Natural killer cell (primary cell): ENCODE results near the gene KICS2. TPM values are rescaled to one million over a fixed set of nuclear protein-coding genes. Genes with fewer than 3 reads are reported as not detected.

Experiments used
- ATAC-seq, 3 donors: fragments of 150-1000 bp in 2 of 3; fragments of 200-7000 bp in 1 of 3; cut with Tn5 transposase; 1 replicate in 1 of 3; 2 replicates in 2 of 3; pipeline ENCODE4 v1.10.0; 2021; ENCODE audit warnings: mild to moderate bottlenecking in 2 of 3, moderate library complexity in 2 of 3
- DNase-seq, 2 donors: peaks; one replicate each; pipeline versions ENCODE4 v3.0.0 to v3.0.0-alpha.2; 2013 to 2021; ENCODE audit warnings: mixed read lengths in 1 of 2
- H3K27ac ChIP-seq: one replicate; pipeline ENCODE4 v1.5.1; 2013; ENCODE audit warnings: mild to moderate bottlenecking, low read length
- H3K27me3 ChIP-seq: one replicate; pipeline ENCODE4 v1.6.1; 2013; ENCODE audit warnings: low read length; ENCODE audit not compliant: control insufficient read depth, insufficient read depth
- H3K36me3 ChIP-seq: one replicate; pipeline ENCODE4 v1.6.1; 2013; ENCODE audit warnings: low read length; ENCODE audit not compliant: control insufficient read depth, insufficient read depth
- H3K4me1 ChIP-seq: one replicate; pipeline ENCODE4 v1.6.1; 2013; ENCODE audit warnings: low read length; ENCODE audit not compliant: control insufficient read depth, insufficient read depth
- H3K4me3 ChIP-seq: one replicate; pipeline ENCODE4 v1.5.1; 2013; ENCODE audit warnings: low read length
- H3K9me3 ChIP-seq: one replicate; pipeline ENCODE4 v1.6.1; 2013; ENCODE audit warnings: low read length; ENCODE audit not compliant: control insufficient read depth, insufficient read depth
- H3K27ac Mint-ChIP-seq, 2 donors: one replicate each; pipeline ENCODE4 v1.8.0; 2022; ENCODE audit warnings: mild to moderate bottlenecking in 2 of 2, mixed read lengths in 2 of 2, moderate library complexity in 1 of 2
- H3K27me3 Mint-ChIP-seq, 2 donors: one replicate each; pipeline ENCODE4 v1.8.0; 2022; ENCODE audit warnings: low read depth in 2 of 2, mixed read lengths in 2 of 2
- H3K36me3 Mint-ChIP-seq: one replicate; pipeline ENCODE4 v1.8.0; 2022; ENCODE audit warnings: mixed read lengths
- H3K4me1 Mint-ChIP-seq, 2 donors: one replicate each; pipeline ENCODE4 v1.8.0; 2022; ENCODE audit warnings: mixed read lengths in 2 of 2
- H3K4me3 Mint-ChIP-seq: one replicate; pipeline ENCODE4 v1.8.0; 2022; ENCODE audit warnings: mild to moderate bottlenecking, moderate library complexity, mixed read lengths
- H3K9me3 Mint-ChIP-seq, 2 donors: one replicate each; pipeline ENCODE4 v1.8.0; 2022; ENCODE audit warnings: mixed read lengths in 2 of 2
- CTCF ChIP-seq: fragments of 200-600 bp; IDR thresholded peaks from one replicate; pipeline ENCODE4 v1.8.0; 2022; ENCODE audit warnings: antibody characterized with exemption
- WGBS: methylation state at CpG from one replicate; pipeline ENCODE4 v1.1.7; 2013; ENCODE audit warnings: missing lambda C conversion rate; ENCODE audit not compliant: insufficient coverage; 5-methylcytosine and 5-hydroxymethylcytosine counted together
- intact Hi-C: fragments of 100-400 bp; cut with micrococcal nuclease; formaldehyde crosslinking; loops from one replicate; pipeline ENCODE4 v1.14.2; 2022
- total RNA-seq, 4 donors: library from RNA; stranded (reverse); fragments of 120-200 nt in 1 of 4; gene quantifications; one replicate each; pipeline versions ENCODE4 v1.2.3 to v1.2.4, GENCODE V29; 2013 to 2022

The KICS2 gene
- total RNA-seq, 3 donors from 2014 or later (not counting 1 experiment from before 2014, with no cell fraction given) = 14.7 to 19.5 (median 15.6) TPM

DNA sequence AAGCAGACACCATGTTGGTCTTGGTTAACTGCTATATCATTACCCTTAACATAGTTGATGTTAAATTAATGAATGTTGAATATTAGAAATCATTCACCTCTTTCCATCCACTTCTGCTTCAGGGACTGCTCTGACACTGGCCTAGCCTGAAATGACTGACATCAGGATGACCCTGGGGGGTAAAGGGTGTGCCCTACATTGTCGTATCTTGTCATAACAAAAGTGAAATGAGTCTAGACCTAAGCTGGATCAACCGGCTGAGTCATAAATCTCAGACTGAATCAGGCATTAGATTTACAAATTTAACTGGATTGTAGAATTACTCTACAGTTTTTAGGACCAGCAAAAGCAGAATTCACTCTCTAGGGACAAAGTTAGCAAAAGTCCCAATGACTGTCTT lies 35.3 kb downstream of the KICS2 start:
- no peak overlapping the region for H3K27ac ChIP-seq
- Mint-ChIP-seq H3K27ac (no peak overlapping the region), H3K4me1 (no peaks in the 10 kb centered on the region), H3K36me3 (no peaks in the 10 kb centered on the region), H3K9me3 (no peaks in the 10 kb centered on the region), H3K4me3 (no peak overlapping the region), H3K27me3 (no peaks in the 10 kb centered on the region)
- no peaks in the 10 kb centered on the region for H3K36me3 ChIP-seq
- WGBS = 69% methylated on average over 2 of the region's 2 CpGs
- ATAC-seq = no peak
- TF ChIP-seq CTCF = no peak
- no peak for DNase-seq
- no peaks in the 10 kb centered on the region for H3K4me1 ChIP-seq
- no peaks in the 10 kb centered on the region for H3K9me3 ChIP-seq
- H3K4me3 ChIP-seq = no peak overlapping the region
- H3K27me3 ChIP-seq = no peaks in the 10 kb centered on the region
- intact Hi-C loops = no loop called here

GRCh38 chr12:64184216-64184615 lies 37.9 kb downstream of the KICS2 start:
- H3K27me3 Mint-ChIP-seq = no peaks in the 10 kb centered on the region
- H3K4me3 Mint-ChIP-seq = no peak overlapping the region
- Histone ChIP-seq H3K4me1 (no peaks in the 10 kb centered on the region), H3K27ac (no peak overlapping the region), H3K36me3 (no peaks in the 10 kb centered on the region), H3K9me3 (no peaks in the 10 kb centered on the region), H3K4me3 (no peak overlapping the region), H3K27me3 (no peaks in the 10 kb centered on the region)
- TF ChIP-seq CTCF = no peak
- H3K4me1 Mint-ChIP-seq = no peaks in the 10 kb centered on the region
- WGBS = 95% methylated on average over 1 of the region's 1 CpG
- no peaks in the 10 kb centered on the region for H3K36me3 Mint-ChIP-seq
- intact Hi-C loops = no loop called here
- no peak overlapping the region for H3K27ac Mint-ChIP-seq
- ATAC-seq (no peak), DNase-seq (no peak)
- H3K9me3 Mint-ChIP-seq = no peaks in the 10 kb centered on the region

DNA sequence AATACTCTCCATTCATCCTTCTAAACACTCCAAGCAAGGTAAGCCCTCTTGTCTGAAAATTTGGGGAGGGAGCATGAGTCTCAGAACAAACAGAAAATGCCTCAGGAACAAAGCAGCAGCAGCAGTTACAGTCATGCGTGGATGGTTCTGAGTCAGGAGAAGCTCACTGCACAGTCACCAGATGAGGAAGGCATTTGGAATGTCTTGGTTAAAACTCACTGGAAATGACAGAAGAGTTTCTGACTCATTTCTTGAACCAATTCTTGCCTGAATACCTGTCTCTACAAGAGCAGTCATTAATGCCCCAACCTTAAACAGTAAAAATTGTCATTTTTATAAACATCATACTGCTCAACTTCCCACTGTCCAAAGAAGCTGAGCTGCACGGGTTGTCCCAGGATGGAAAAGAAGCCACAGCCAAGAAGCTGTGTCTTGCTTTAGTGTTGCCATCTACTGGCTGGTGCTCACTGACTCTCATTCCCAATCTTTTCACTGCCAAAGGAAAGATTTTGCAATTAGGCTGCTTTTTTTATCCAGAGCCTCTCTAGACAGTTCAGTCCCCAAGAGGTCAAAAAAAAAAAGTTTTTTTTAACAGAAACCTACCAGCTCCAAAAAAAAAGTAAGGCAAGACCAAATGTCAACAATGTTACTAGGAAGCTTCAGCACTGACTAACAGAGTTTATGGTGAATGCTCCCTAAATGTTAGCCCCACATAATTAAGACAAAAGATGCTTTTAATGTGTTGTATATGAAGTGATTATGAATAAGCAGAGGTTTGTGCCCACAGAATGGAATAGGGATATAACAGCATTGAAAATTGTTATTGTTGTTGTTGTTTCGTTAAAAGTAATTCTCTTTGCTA lies 40.4 kb downstream of the KICS2 start:
- peaks cover 0 to 2% of the 10 kb centered on the region in 2 donors for H3K27me3 Mint-ChIP-seq
- H3K27ac Mint-ChIP-seq = no peak overlapping the region
- no peaks in the 10 kb centered on the region for H3K36me3 Mint-ChIP-seq
- H3K4me1 Mint-ChIP-seq = no peaks in the 10 kb centered on the region
- Histone ChIP-seq H3K4me1 (no peaks in the 10 kb centered on the region), H3K36me3 (no peaks in the 10 kb centered on the region), H3K4me3 (no peak overlapping the region), H3K27ac (no peak overlapping the region), H3K27me3 (no peaks in the 10 kb centered on the region), H3K9me3 (no peaks in the 10 kb centered on the region)
- no peak for TF ChIP-seq CTCF
- WGBS = 58% methylated on average over 3 of the region's 3 CpGs
- ATAC-seq (no peak), DNase-seq (no peak)
- H3K4me3 Mint-ChIP-seq = no peak overlapping the region
- intact Hi-C loops = no loop called here
- no peaks in the 10 kb centered on the region for H3K9me3 Mint-ChIP-seq

GRCh38 chr12:64180951-64181350 lies 41.1 kb downstream of the KICS2 start:
- Histone ChIP-seq H3K9me3 (no peaks in the 10 kb centered on the region), H3K4me1 (no peaks in the 10 kb centered on the region), H3K4me3 (no peak overlapping the region), H3K27ac (no peak overlapping the region), H3K36me3 (no peaks in the 10 kb centered on the region), H3K27me3 (no peaks in the 10 kb centered on the region)
- H3K36me3 Mint-ChIP-seq = no peaks in the 10 kb centered on the region
- H3K27ac Mint-ChIP-seq = no peak overlapping the region
- intact Hi-C loops = no loop called here
- H3K4me1 Mint-ChIP-seq = no peaks in the 10 kb centered on the region
- DNase-seq (no peak), ATAC-seq (no peak)
- peaks cover 0 to 2% of the 10 kb centered on the region in 2 donors for H3K27me3 Mint-ChIP-seq
- H3K4me3 Mint-ChIP-seq = no peak overlapping the region
- H3K9me3 Mint-ChIP-seq = no peaks in the 10 kb centered on the region
- TF ChIP-seq CTCF = no peak
- 87% methylated on average over 4 of the region's 5 CpGs for WGBS
